Fibroblast of mammary gland (primary cell): ENCODE data around the gene PARD3B.

Source experiments
- DNase-seq: peaks from one replicate; pipeline ENCODE4 v3.0.0-alpha.2; 2010; ENCODE audit warnings: low read depth
- H3K4me3 ChIP-seq: 2 replicates; pipeline ENCODE4 v1.5.1; 2011; ENCODE audit warnings: low read depth, mild to moderate bottlenecking, low read length, moderate library complexity; ENCODE audit not compliant: control insufficient read depth
- TF ChIP-seq, protein P1 (sequence below): conservative IDR thresholded peaks from 2 replicates; pipeline ENCODE4 v1.5.1; 2011; ENCODE audit warnings: low read depth, low read length, inconsistent platforms; ENCODE audit not compliant: control insufficient read depth, insufficient read depth

The PARD3B gene

DNA sequence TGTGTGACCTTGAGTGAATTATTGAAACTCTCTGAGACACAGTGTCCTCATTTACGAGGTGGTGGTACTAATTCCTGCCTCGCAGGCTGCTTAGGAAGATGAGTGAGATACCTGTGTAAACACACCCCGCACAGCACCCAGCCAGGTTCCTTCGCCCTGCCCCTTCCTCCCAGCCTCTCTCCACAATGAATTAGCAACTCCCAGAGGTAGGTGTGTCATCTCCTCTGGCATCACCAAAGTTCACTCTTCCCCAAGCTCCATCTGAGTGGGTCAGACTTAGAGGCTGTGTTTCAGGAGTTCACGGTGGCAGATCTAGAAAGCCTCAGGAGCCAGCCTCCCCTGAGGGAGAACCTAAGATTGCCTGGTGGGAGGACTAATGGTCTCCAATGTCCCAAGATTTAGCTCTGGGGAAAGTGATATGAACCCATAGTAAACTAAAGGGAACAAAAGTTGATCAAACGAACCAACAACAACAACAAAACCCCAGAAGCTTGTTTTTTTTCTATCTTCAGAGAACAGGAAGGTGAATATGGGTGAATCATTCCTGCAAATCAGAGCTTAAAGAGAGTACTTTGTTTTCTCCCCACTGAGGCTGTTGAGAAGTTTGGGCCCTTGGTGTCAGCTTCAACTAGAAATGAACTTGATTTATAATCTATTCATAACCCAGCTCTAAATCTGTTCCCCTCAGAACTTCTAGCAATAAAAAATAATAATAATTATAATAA lies 1092.7 kb downstream of the PARD3B start:
- no peak overlapping the region for H3K4me3 ChIP-seq
- TF ChIP-seq, protein P1, sequence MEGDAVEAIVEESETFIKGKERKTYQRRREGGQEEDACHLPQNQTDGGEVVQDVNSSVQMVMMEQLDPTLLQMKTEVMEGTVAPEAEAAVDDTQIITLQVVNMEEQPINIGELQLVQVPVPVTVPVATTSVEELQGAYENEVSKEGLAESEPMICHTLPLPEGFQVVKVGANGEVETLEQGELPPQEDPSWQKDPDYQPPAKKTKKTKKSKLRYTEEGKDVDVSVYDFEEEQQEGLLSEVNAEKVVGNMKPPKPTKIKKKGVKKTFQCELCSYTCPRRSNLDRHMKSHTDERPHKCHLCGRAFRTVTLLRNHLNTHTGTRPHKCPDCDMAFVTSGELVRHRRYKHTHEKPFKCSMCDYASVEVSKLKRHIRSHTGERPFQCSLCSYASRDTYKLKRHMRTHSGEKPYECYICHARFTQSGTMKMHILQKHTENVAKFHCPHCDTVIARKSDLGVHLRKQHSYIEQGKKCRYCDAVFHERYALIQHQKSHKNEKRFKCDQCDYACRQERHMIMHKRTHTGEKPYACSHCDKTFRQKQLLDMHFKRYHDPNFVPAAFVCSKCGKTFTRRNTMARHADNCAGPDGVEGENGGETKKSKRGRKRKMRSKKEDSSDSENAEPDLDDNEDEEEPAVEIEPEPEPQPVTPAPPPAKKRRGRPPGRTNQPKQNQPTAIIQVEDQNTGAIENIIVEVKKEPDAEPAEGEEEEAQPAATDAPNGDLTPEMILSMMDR = no peak
- DNase-seq = no peak

DNA sequence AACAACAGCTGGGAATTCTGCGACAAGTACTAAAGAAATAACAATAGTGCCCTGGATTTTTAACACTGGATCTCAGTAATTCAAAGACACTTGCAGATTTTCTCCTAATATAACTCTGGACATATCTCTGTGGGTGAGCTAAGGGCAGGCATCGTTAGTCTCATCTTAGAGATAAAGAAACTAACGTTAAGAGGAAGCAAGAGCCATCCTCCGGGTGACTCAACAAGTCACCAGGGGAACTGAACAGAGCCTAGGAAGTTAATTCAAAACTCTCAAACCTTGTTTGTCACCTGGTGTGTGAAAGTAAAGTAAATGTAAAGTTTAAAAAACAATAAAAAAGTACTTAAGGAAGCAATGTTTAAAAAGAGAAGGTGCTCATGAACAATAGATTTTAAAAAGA lies 1095.4 kb downstream of the PARD3B start:
- TF ChIP-seq, protein P1 = no peak
- no peak for DNase-seq
- no peak overlapping the region for H3K4me3 ChIP-seq

DNA sequence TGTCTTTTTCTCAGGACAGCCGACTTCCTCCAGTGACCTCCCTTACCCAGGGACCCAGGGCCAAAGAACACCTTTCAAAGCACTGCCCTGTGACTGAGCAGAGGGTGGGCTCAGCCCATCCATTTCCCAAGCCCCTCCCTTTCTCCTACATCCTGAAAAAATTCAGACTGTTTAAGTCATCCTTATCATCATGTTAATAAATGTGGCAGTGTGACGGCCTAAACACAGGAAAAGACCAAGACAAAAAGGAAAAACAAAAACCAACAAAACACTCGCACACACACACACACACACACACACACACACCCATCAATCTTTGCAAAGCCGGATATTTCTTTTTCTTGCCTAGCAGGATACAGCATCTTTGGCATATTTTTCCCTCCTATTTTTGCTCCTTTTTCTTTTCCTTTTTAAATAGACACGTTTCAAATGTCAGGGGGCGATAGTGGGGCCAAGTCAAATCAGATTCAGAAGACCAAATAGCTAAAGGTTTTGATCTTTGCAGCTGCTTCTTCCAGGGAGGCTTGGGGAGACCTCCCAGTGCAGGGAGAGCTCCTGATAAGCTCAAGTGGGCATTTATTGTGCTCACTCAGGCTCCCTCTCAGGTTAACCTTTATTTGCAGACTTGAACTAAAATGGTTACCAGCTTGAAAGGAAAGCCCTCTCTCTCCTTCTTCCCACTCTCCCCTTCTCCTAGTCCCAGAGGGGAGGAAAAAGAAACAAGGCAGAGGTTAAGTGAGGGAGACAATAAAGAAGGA lies 1097.5 kb downstream of the PARD3B start:
- TF ChIP-seq, protein P1 = no peak
- no peak for DNase-seq
- H3K4me3 ChIP-seq = no peak overlapping the region

DNA sequence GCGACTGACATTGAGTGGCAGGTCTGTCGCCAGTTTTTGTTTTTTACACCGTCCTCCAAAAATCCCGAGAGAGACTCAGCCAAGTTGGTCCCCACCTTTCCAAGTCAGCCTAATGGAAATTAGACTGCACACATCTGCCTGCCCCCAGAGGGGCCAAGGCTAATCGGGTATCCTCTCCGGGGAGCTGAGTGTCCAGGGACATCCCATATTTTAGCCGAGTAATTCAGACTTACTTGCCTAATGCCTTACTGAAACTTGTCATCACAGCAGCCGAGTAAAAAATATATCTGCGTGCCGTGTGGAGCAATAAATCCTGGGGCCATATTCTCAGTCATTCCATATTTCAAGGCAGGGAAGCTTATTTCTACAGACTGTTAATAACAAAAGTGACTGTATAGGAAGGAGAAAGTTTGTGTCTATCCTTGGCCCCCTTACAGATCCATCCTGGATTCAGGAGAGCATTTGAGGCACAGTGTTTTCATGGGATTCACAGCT lies 1098.2 kb downstream of the PARD3B start:
- TF ChIP-seq, protein P1 = no peak
- no peak overlapping the region for H3K4me3 ChIP-seq
- no peak for DNase-seq

DNA sequence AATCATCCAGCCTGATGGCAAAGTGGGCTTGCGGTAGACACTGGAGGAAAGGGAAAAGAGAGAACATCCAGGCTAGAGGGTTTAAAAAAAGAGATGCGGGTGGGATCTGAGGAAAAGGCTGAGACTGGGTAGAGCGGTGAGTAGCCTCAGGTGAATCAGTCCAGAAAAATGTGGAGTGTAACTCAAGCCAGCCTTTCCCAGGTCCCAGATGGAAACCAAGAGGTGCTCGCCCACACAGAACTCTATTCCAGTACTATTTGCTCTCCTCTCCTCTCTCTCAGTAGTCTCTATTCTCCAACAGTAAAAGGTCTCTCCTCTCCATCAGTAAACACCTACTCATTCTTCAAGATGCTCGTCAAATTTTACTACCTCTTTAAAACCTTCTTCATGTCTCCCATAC lies 1098.7 kb downstream of the PARD3B start:
- TF ChIP-seq, protein P1 = no peak
- DNase-seq = peak; percentile 65
- H3K4me3 ChIP-seq = no peak overlapping the region

DNA sequence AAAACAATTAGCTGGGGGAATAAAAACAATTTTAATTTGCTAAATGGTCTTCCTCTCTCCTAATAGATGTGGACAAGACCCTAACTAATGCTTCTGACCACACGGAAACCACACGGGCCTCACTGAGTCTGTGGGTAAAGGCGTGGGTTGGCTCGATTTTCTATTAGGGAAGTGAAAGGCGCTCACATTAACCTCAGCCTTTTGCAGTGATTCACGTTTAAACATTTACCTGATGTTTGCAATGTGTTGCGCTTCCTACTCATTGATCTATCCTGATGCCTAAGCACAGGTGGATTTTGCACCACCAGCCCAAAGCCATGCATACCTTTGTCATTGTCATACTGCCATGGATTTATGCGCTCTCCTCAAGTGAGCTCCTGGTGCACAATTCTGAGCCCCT lies 1101.4 kb downstream of the PARD3B start:
- TF ChIP-seq, protein P1 = no peak
- no peak for DNase-seq
- no peak overlapping the region for H3K4me3 ChIP-seq
